H9 (cell line): Measurements from ENCODE around the gene SERTAD2. TPM values are rescaled to one million over a fixed set of nuclear protein-coding genes. Genes with fewer than 3 reads are reported as not detected.

ENCODE experiments used
- DNase-seq: peaks from one replicate; pipeline ENCODE4 v3.0.0-alpha.2; 2017
- H2AFZ ChIP-seq: one replicate; pipeline ENCODE4 v1.6.1; 2013; ENCODE audit warnings: mild to moderate bottlenecking, low read length, control low read depth, moderate library complexity
- H2AK5ac ChIP-seq: 2 replicates; pipeline ENCODE4 v1.6.1; 2013; ENCODE audit warnings: low read length, control low read depth, mixed read lengths; ENCODE audit not compliant: insufficient read length
- H2BK120ac ChIP-seq: one replicate; pipeline ENCODE4 v1.6.1; 2013; ENCODE audit warnings: low read depth, mild to moderate bottlenecking, low read length, control low read depth, inconsistent platforms; ENCODE audit not compliant: poor library complexity, severe bottlenecking
- H2BK12ac ChIP-seq: 2 replicates; pipeline ENCODE4 v1.6.1; 2013; ENCODE audit warnings: low read length, control low read depth, mixed read lengths, low read depth; ENCODE audit not compliant: insufficient read length
- H2BK15ac ChIP-seq: 2 replicates; pipeline ENCODE4 v1.6.1; 2013; ENCODE audit warnings: low read depth, low read length, control low read depth
- H2BK20ac ChIP-seq: one replicate; pipeline ENCODE4 v1.6.1; 2013; ENCODE audit warnings: low read depth, mild to moderate bottlenecking, low read length, control low read depth, inconsistent platforms; ENCODE audit not compliant: poor library complexity, severe bottlenecking
- H2BK5ac ChIP-seq: 2 replicates; pipeline ENCODE4 v1.6.1; 2013; ENCODE audit warnings: low read length, control low read depth, mixed read lengths; ENCODE audit not compliant: insufficient read length
- H3K14ac ChIP-seq: 2 replicates; pipeline ENCODE4 v1.6.1; 2013; ENCODE audit warnings: low read length, control low read depth; ENCODE audit not compliant: insufficient read depth
- H3K18ac ChIP-seq: 2 replicates; pipeline ENCODE4 v1.6.1; 2013; ENCODE audit warnings: low read depth, mild to moderate bottlenecking, mixed read lengths, low read length, control low read depth; ENCODE audit not compliant: insufficient read length
- H3K23ac ChIP-seq: 2 replicates; pipeline ENCODE4 v1.6.1; 2013; ENCODE audit warnings: low read length, control low read depth, mixed read lengths, low read depth; ENCODE audit not compliant: insufficient read length
- H3K23me2 ChIP-seq: 2 replicates; pipeline ENCODE4 v1.6.1; 2013; ENCODE audit warnings: low read depth, mild to moderate bottlenecking, mixed read lengths, low read length, control low read depth; ENCODE audit not compliant: insufficient read length, poor library complexity, severe bottlenecking
- H3K27ac ChIP-seq: 2 replicates; pipeline ENCODE4 v1.5.1; 2013; ENCODE audit warnings: low read length, control low read depth, mixed read lengths, low read depth; ENCODE audit not compliant: insufficient read length
- H3K27me3 ChIP-seq: 2 replicates; pipeline ENCODE4 v1.6.1; 2013; ENCODE audit warnings: low read length, control low read depth, inconsistent platforms; ENCODE audit not compliant: insufficient read depth
- H3K4ac ChIP-seq: 2 replicates; pipeline ENCODE4 v1.6.1; 2013; ENCODE audit warnings: low read depth, mild to moderate bottlenecking, control low read depth, inconsistent platforms, low read length, moderate library complexity
- H3K4me1 ChIP-seq: 2 replicates; pipeline ENCODE4 v1.6.1; 2013; ENCODE audit warnings: low read length, control low read depth, inconsistent platforms; ENCODE audit not compliant: insufficient read depth
- H3K4me2 ChIP-seq: 2 replicates; pipeline ENCODE4 v1.6.1; 2013; ENCODE audit warnings: low read length, control low read depth, mixed read lengths; ENCODE audit not compliant: insufficient read length, insufficient read depth
- H3K56ac ChIP-seq: 2 replicates; pipeline ENCODE4 v1.6.1; 2013; ENCODE audit warnings: low read depth, mild to moderate bottlenecking, mixed read lengths, low read length, control low read depth; ENCODE audit not compliant: insufficient read length
- H3K79me1 ChIP-seq: 2 replicates; pipeline ENCODE4 v1.6.1; 2013; ENCODE audit warnings: low read depth, mild to moderate bottlenecking, moderate library complexity, low read length, control low read depth, inconsistent platforms; ENCODE audit not compliant: insufficient read depth, poor library complexity, severe bottlenecking
- H3K79me2 ChIP-seq: 2 replicates; pipeline ENCODE4 v1.6.1; 2013; ENCODE audit warnings: low read length, control low read depth, inconsistent platforms; ENCODE audit not compliant: insufficient read depth
- H3K9ac ChIP-seq: 2 replicates; pipeline ENCODE4 v1.6.1; 2013; ENCODE audit warnings: low read length, control low read depth, mixed read lengths; ENCODE audit not compliant: insufficient read length; ENCODE audit errors: extremely low read depth
- H3K9me3 ChIP-seq: one replicate; pipeline ENCODE4 v1.6.1; 2013; ENCODE audit warnings: low read depth, low read length, inconsistent platforms; ENCODE audit not compliant: control insufficient read depth
- H3T11ph ChIP-seq: one replicate; pipeline ENCODE4 v1.6.1; 2013; ENCODE audit warnings: mild to moderate bottlenecking, low read length, control low read depth, inconsistent platforms
- H4K20me1 ChIP-seq: one replicate; pipeline ENCODE4 v1.6.1; 2013; ENCODE audit not compliant: control insufficient read depth, insufficient read length, insufficient read depth
- H4K5ac ChIP-seq: 2 replicates; pipeline ENCODE4 v1.6.1; 2013; ENCODE audit warnings: low read depth, mild to moderate bottlenecking, mixed read lengths, low read length, control low read depth; ENCODE audit not compliant: insufficient read length
- H4K8ac ChIP-seq: replicated peaks from 2 replicates; pipeline ENCODE4 v1.6.1; 2013; ENCODE audit warnings: low read length, control low read depth, mixed read lengths, low read depth; ENCODE audit not compliant: insufficient read length
- H4K91ac ChIP-seq: 2 replicates; pipeline ENCODE4 v1.6.1; 2013; ENCODE audit warnings: low read depth, mild to moderate bottlenecking, moderate library complexity, mixed read lengths, low read length, control low read depth; ENCODE audit not compliant: insufficient read length
- H3K27ac Mint-ChIP-seq, 3 experiments: 2 replicates in 2 of 3; 3 replicates in 1 of 3; pipeline ENCODE4 v1.8.0; 2020 to 2021; ENCODE audit warnings: mixed read lengths in 3 of 3, mild to moderate bottlenecking in 1 of 3, moderate library complexity in 1 of 3
- H3K27me3 Mint-ChIP-seq: 2 replicates; pipeline ENCODE4 v1.8.0; 2021; ENCODE audit warnings: low read depth, mild to moderate bottlenecking, moderate library complexity, mixed read lengths
- H3K36me3 Mint-ChIP-seq, 3 experiments: 2 replicates in 2 of 3; 3 replicates in 1 of 3; pipeline ENCODE4 v1.8.0; 2020 to 2021; ENCODE audit warnings: low read depth in 3 of 3, mixed read lengths in 3 of 3; ENCODE audit not compliant: insufficient read depth in 1 of 3
- H3K4me1 Mint-ChIP-seq, 2 experiments: 2 replicates each; pipeline ENCODE4 v1.8.0; 2020; ENCODE audit warnings: mixed read lengths in 2 of 2
- H3K4me3 Mint-ChIP-seq, 2 experiments: 2 replicates in 1 of 2; 3 replicates in 1 of 2; pipeline ENCODE4 v1.8.0; 2020 to 2021; ENCODE audit warnings: mild to moderate bottlenecking in 2 of 2, mixed read lengths in 2 of 2, moderate library complexity in 1 of 2
- H3K9me3 Mint-ChIP-seq, 2 experiments: 2 replicates in 1 of 2; 3 replicates in 1 of 2; pipeline ENCODE4 v1.8.0; 2020; ENCODE audit warnings: mild to moderate bottlenecking in 2 of 2, mixed read lengths in 2 of 2, moderate library complexity in 1 of 2
- CTCF ChIP-seq: fragments of 200-600 bp; sonication (generic); conservative IDR thresholded peaks from 3 replicates; pipeline ENCODE4 v1.8.0; 2021; ENCODE audit warnings: antibody characterized with exemption, mild to moderate bottlenecking
- total RNA-seq: library from RNA; stranded (reverse); gene quantifications from 2 replicates; pipeline ENCODE4 v1.2.1, GENCODE V29; 2021

SERTAD2 gene
- total RNA-seq, 1 experiment from 2014 or later = 3.5 TPM

GRCh38 chr2:64688909-64689308, 35.2 kb upstream of the SERTAD2 start:
- no peak for DNase-seq
- Mint-ChIP-seq H3K9me3 (peaks cover 2 to 3% of the 10 kb centered on the region in 2 experiments; a peak in 2 of 5 replicates), H3K27me3 (no peaks in the 10 kb centered on the region), H3K27ac (no peak overlapping the region), H3K4me1 (peaks cover 8 to 9% of the 10 kb centered on the region in 2 experiments), H3K36me3 (no peaks in the 10 kb centered on the region; a peak in 3 of 7 replicates), H3K4me3 (no peak overlapping the region)
- Histone ChIP-seq H4K91ac (no peak overlapping the region), H3K9me3 (no peaks in the 10 kb centered on the region), H3K56ac (no peak overlapping the region), H2BK5ac (no peak overlapping the region), H2BK12ac (no peak overlapping the region), H3K4me2 (no peak overlapping the region), H3K27ac (no peak overlapping the region), H4K20me1 (no peaks in the 10 kb centered on the region), H3K23ac (no peak overlapping the region), H3K4me1 (no peaks in the 10 kb centered on the region), H2BK120ac (no peak overlapping the region), H3K79me1 (no peaks in the 10 kb centered on the region), H2BK20ac (no peak overlapping the region), H3K79me2 (no peaks in the 10 kb centered on the region), H3K14ac (no peak overlapping the region), H2AK5ac (no peak overlapping the region), H4K8ac (no peak overlapping the region), H2BK15ac (no peak overlapping the region), H2AFZ (no peak overlapping the region), H3K27me3 (no peaks in the 10 kb centered on the region), H3K23me2 (no peaks in the 10 kb centered on the region), H3K4ac (no peak overlapping the region), H3K9ac (no peak overlapping the region), H3K18ac (no peak overlapping the region), H4K5ac (no peak overlapping the region), H3T11ph (no peak overlapping the region)
- no peak for TF ChIP-seq CTCF
